Trophoblast cell (in vitro differentiated cells and primary cell): Measurements from ENCODE around the gene NF2.
A peak's percentile ranks its signal among the peaks of the same experiment; 100 is the strongest.

Source experiments
- DNase-seq, 2 donors: peaks; one replicate each; pipeline ENCODE4 v3.0.0-alpha.2; 2016
- H2AFZ ChIP-seq: 2 replicates; pipeline ENCODE4 v1.6.1; 2013; ENCODE audit warnings: low read length, moderate library complexity, mild to moderate bottlenecking; ENCODE audit not compliant: insufficient read depth, poor library complexity
- H2AK5ac ChIP-seq: 2 replicates; pipeline ENCODE4 v1.6.1; 2013; ENCODE audit warnings: mild to moderate bottlenecking, low read length
- H2BK120ac ChIP-seq: 2 replicates; pipeline ENCODE4 v1.6.1; 2013; ENCODE audit warnings: low read length, mild to moderate bottlenecking, moderate library complexity; ENCODE audit not compliant: insufficient read depth, poor library complexity
- H2BK12ac ChIP-seq: 2 replicates; pipeline ENCODE4 v1.6.1; 2013; ENCODE audit warnings: mild to moderate bottlenecking, low read length, moderate library complexity
- H2BK5ac ChIP-seq: 2 replicates; pipeline ENCODE4 v1.6.1; 2013; ENCODE audit warnings: low read length, low read depth, moderate library complexity, mild to moderate bottlenecking; ENCODE audit not compliant: poor library complexity
- H3K14ac ChIP-seq: 2 replicates; pipeline ENCODE4 v1.6.1; 2013; ENCODE audit warnings: mild to moderate bottlenecking, low read length
- H3K18ac ChIP-seq: 2 replicates; pipeline ENCODE4 v1.6.1; 2013; ENCODE audit warnings: mild to moderate bottlenecking, low read length
- H3K23ac ChIP-seq: 2 replicates; pipeline ENCODE4 v1.6.1; 2013; ENCODE audit warnings: low read length
- H3K27ac ChIP-seq: 2 replicates; pipeline ENCODE4 v1.5.1; 2013; ENCODE audit warnings: low read depth, mild to moderate bottlenecking, inconsistent platforms, low read length, moderate library complexity
- H3K27me3 ChIP-seq: 2 replicates; pipeline ENCODE4 v1.6.1; 2013; ENCODE audit warnings: inconsistent platforms, mild to moderate bottlenecking, low read length, moderate library complexity; ENCODE audit not compliant: insufficient read depth
- H3K36me3 ChIP-seq, 2 experiments: 1 replicate in 1 of 2; 2 replicates in 1 of 2; pipeline ENCODE4 v1.6.1; 2013; ENCODE audit warnings: low read length in 2 of 2, mild to moderate bottlenecking in 2 of 2, moderate library complexity in 1 of 2; ENCODE audit not compliant: insufficient read depth in 2 of 2, control insufficient read depth in 1 of 2
- H3K4ac ChIP-seq: 2 replicates; pipeline ENCODE4 v1.6.1; 2013; ENCODE audit warnings: low read depth, mild to moderate bottlenecking, low read length, moderate library complexity
- H3K4me1 ChIP-seq, 2 experiments: 1 replicate in 1 of 2; 2 replicates in 1 of 2; pipeline ENCODE4 v1.6.1; 2013; ENCODE audit warnings: low read length in 2 of 2, mild to moderate bottlenecking in 2 of 2, moderate library complexity in 1 of 2; ENCODE audit not compliant: insufficient read depth in 2 of 2, control insufficient read depth in 1 of 2
- H3K4me2 ChIP-seq: 2 replicates; pipeline ENCODE4 v1.6.1; 2013; ENCODE audit warnings: inconsistent platforms, mild to moderate bottlenecking, low read length, moderate library complexity
- H3K4me3 ChIP-seq: 2 replicates; pipeline ENCODE4 v1.5.1; 2013; ENCODE audit warnings: mild to moderate bottlenecking, low read depth, low read length, inconsistent platforms
- H3K79me1 ChIP-seq: one replicate; pipeline ENCODE4 v1.6.1; 2013; ENCODE audit warnings: low read length
- H3K79me2 ChIP-seq: 2 replicates; pipeline ENCODE4 v1.6.1; 2013; ENCODE audit warnings: low read length, mild to moderate bottlenecking; ENCODE audit not compliant: control insufficient read depth, insufficient read depth, poor library complexity
- H3K9ac ChIP-seq: 2 replicates; pipeline ENCODE4 v1.6.1; 2013; ENCODE audit warnings: mild to moderate bottlenecking, low read length
- H3K9me3 ChIP-seq: 2 replicates; pipeline ENCODE4 v1.6.1; 2013; ENCODE audit warnings: low read depth, mild to moderate bottlenecking, control low read depth, inconsistent platforms, low read length; ENCODE audit not compliant: insufficient read depth
- H4K12ac ChIP-seq: 2 replicates; pipeline ENCODE4 v1.6.1; 2013; ENCODE audit warnings: low read depth, mild to moderate bottlenecking, low read length, moderate library complexity
- H4K8ac ChIP-seq: 2 replicates; pipeline ENCODE4 v1.6.1; 2013; ENCODE audit warnings: low read depth, mild to moderate bottlenecking, low read length, moderate library complexity
- H4K91ac ChIP-seq: one replicate; pipeline ENCODE4 v1.6.1; 2013; ENCODE audit warnings: low read depth, mild to moderate bottlenecking, low read length, moderate library complexity
- WGBS: extraction: QIAGEN DNeasy Blood & Tissue Kit; methylation state at CpG from one replicate; pipeline ENCODE4 v1.1.7; 2013; ENCODE audit warnings: missing lambda C conversion rate; ENCODE audit not compliant: insufficient read length, insufficient coverage; ENCODE audit errors: extremely low coverage; 5-methylcytosine and 5-hydroxymethylcytosine counted together

Gene NF2

GRCh38 chr22:29606320-29606719 lies 2.9 kb downstream of the NF2 start:
- no peaks in the 10 kb centered on the region for H3K36me3 ChIP-seq
- no peak overlapping the region for H2BK120ac ChIP-seq
- peaks cover 4% of the 10 kb centered on the region for H3K79me2 ChIP-seq
- H2BK5ac ChIP-seq, result no peak overlapping the region
- no peak overlapping the region for H2AFZ ChIP-seq
- no peak overlapping the region for H2AK5ac ChIP-seq
- no peaks in the 10 kb centered on the region for H3K27me3 ChIP-seq
- no peak overlapping the region for H3K27ac ChIP-seq
- H3K23ac ChIP-seq, result no peak overlapping the region
- no peak overlapping the region for H2BK12ac ChIP-seq
- no CpG with 5 or more reads among the region's 3 CpGs for WGBS
- H3K9ac ChIP-seq, result no peak overlapping the region
- H4K91ac ChIP-seq, result no peak overlapping the region
- H3K4me2 ChIP-seq, result no peak overlapping the region
- no peak overlapping the region for H4K8ac ChIP-seq
- peak; percentile 70 to 94 for DNase-seq
- no peak overlapping the region for H3K14ac ChIP-seq
- no peaks in the 10 kb centered on the region for H3K9me3 ChIP-seq
- peaks cover 2 to 8% of the 10 kb centered on the region in 2 experiments for H3K4me1 ChIP-seq
- H3K4ac ChIP-seq, result no peak overlapping the region
- no peak overlapping the region for H4K12ac ChIP-seq
- no peak overlapping the region for H3K18ac ChIP-seq
- H3K79me1 ChIP-seq, result peaks cover 6% of the 10 kb centered on the region
- no peak overlapping the region for H3K4me3 ChIP-seq

GRCh38 chr22:29607426-29607825 lies 4.0 kb downstream of the NF2 start:
- H3K18ac ChIP-seq, result no peak overlapping the region
- WGBS, result no CpG with 5 or more reads among the region's 2 CpGs

GRCh38 chr22:29609139-29609538 lies 5.7 kb downstream of the NF2 start:
- Histone ChIP-seq H3K9me3 (no peaks in the 10 kb centered on the region), H2BK120ac (no peak overlapping the region), H3K27ac (no peak overlapping the region), H3K4me1 (peaks cover 2 to 8% of the 10 kb centered on the region in 2 experiments), H4K12ac (no peak overlapping the region), H3K36me3 (peaks cover 0 to 2% of the 10 kb centered on the region in 2 experiments), H3K14ac (no peak overlapping the region), H3K4me3 (no peak overlapping the region), H3K27me3 (no peaks in the 10 kb centered on the region), H4K91ac (no peak overlapping the region), H2BK12ac (no peak overlapping the region), H3K9ac (no peak overlapping the region), H4K8ac (no peak overlapping the region), H3K18ac (no peak overlapping the region), H2AFZ (no peak overlapping the region), H3K23ac (no peak overlapping the region), H3K79me1 (no peaks in the 10 kb centered on the region), H3K4me2 (no peak overlapping the region), H2BK5ac (no peak overlapping the region), H3K4ac (no peak overlapping the region), H3K79me2 (no peaks in the 10 kb centered on the region), H2AK5ac (no peak overlapping the region)
- DNase-seq, result peak in 1 of 2 donors; percentile 52
- no CpG with 5 or more reads among the region's 2 CpGs for WGBS

More at GRCh38 chr22:29607426-29607825, 4.0 kb downstream of the NF2 start:
- peaks cover 4% of the 10 kb centered on the region for H3K79me2 ChIP-seq
- H2BK120ac ChIP-seq, result no peak overlapping the region
- DNase-seq, result no peak
- no peak overlapping the region for H2BK12ac ChIP-seq
- no peak overlapping the region for H2AK5ac ChIP-seq
- H3K4ac ChIP-seq, result no peak overlapping the region
- no peak overlapping the region for H2BK5ac ChIP-seq
- no peak overlapping the region for H4K12ac ChIP-seq
- H3K9me3 ChIP-seq, result no peaks in the 10 kb centered on the region
- no peak overlapping the region for H4K8ac ChIP-seq
- H3K27me3 ChIP-seq, result no peaks in the 10 kb centered on the region
- H3K14ac ChIP-seq, result no peak overlapping the region
- H3K9ac ChIP-seq, result no peak overlapping the region
- no peak overlapping the region for H3K27ac ChIP-seq
- no peak overlapping the region for H2AFZ ChIP-seq
- H3K23ac ChIP-seq, result no peak overlapping the region
- no peak overlapping the region for H4K91ac ChIP-seq
- peaks cover 2 to 8% of the 10 kb centered on the region in 2 experiments for H3K4me1 ChIP-seq
- peaks cover 6% of the 10 kb centered on the region for H3K79me1 ChIP-seq
- H3K36me3 ChIP-seq, result no peaks in the 10 kb centered on the region
- no peak overlapping the region for H3K4me2 ChIP-seq
- no peak overlapping the region for H3K4me3 ChIP-seq

- no CpG with 5 or more reads among the region's 1 CpG for WGBS
Observed at GRCh38 chr22:29610780-29611179, 7.3 kb downstream of the NF2 start.

More at GRCh38 chr22:29610780-29611179, 7.3 kb downstream of the NF2 start:
- H3K18ac ChIP-seq, result no peak overlapping the region
- no peak overlapping the region for H2AK5ac ChIP-seq
- H4K12ac ChIP-seq, result no peak overlapping the region
- no peak overlapping the region for H3K23ac ChIP-seq
- H2AFZ ChIP-seq, result no peak overlapping the region
- H3K79me1 ChIP-seq, result no peaks in the 10 kb centered on the region
- no peaks in the 10 kb centered on the region for H3K27me3 ChIP-seq
- no peak overlapping the region for H3K9ac ChIP-seq
- H2BK120ac ChIP-seq, result no peak overlapping the region
- no peak overlapping the region for H3K27ac ChIP-seq
- DNase-seq, result no peak
- H3K14ac ChIP-seq, result no peak overlapping the region
- no peaks in the 10 kb centered on the region for H3K9me3 ChIP-seq
- H4K91ac ChIP-seq, result no peak overlapping the region
- no peak overlapping the region for H3K4ac ChIP-seq
- H3K4me1 ChIP-seq, result peaks cover 0 to under 1% of the 10 kb centered on the region in 2 experiments
- H3K79me2 ChIP-seq, result no peaks in the 10 kb centered on the region
- H3K4me2 ChIP-seq, result no peak overlapping the region
- H2BK12ac ChIP-seq, result no peak overlapping the region
- no peak overlapping the region for H4K8ac ChIP-seq
- no peak overlapping the region for H2BK5ac ChIP-seq
- peaks cover 0 to 2% of the 10 kb centered on the region in 2 experiments for H3K36me3 ChIP-seq
- H3K4me3 ChIP-seq, result no peak overlapping the region
